MM.1S (cell line): ENCODE measurements around the gene NFIX.

Experiments used
- EZH2 ChIP-seq: fragments of 300-600 bp; sonication (generic); optimal IDR thresholded peaks from 2 replicates; pipeline ENCODE3; 2017; ENCODE audit warnings: low read depth, mild to moderate bottlenecking, antibody characterized with exemption, low read length, mixed read lengths
- TF ChIP-seq, protein P1 (sequence below): fragments of 300-600 bp; sonication (generic); IDR thresholded peaks from 2 replicates; pipeline ENCODE4 v1.5.1; 2016; ENCODE audit warnings: antibody characterized with exemption, low read length, mixed read lengths

DNA sequence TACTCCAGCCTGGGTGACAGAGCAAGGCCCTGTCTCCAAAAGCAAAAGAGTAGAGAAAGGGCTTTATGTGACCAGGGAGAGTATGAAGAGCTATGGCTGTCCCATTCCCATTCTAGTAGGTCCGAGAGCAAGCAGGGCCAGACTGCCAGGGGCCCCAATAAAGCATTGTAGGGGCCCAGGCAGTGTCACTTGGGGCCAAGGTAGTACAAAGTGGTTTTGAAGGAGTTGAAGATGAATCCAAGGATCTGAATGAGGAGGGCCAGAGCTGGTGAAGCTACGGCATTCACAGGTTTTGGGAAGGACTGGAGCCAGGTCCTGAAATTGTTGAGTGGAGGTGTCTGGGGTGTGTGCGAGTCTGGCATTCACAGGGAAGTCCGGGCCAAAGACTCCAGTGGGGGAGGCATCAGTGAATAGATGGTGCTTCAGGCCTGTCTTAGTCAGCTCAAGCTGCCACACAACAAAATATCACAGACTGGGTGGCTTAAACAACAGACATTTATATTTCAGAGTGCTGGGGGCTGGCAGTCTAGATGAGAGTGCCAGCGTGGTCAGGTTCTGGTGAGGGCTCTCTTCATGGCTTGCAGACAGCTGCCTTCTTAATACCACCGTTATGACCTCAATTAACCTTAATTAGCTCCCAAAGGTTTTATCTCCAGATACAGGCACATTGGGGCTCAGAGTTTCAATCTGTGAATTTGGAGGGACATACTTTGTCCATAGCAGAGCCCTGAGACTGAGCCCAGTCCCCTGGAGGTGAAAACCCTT, 132.7 kb downstream of the NFIX start:
- TF ChIP-seq, protein P1, sequence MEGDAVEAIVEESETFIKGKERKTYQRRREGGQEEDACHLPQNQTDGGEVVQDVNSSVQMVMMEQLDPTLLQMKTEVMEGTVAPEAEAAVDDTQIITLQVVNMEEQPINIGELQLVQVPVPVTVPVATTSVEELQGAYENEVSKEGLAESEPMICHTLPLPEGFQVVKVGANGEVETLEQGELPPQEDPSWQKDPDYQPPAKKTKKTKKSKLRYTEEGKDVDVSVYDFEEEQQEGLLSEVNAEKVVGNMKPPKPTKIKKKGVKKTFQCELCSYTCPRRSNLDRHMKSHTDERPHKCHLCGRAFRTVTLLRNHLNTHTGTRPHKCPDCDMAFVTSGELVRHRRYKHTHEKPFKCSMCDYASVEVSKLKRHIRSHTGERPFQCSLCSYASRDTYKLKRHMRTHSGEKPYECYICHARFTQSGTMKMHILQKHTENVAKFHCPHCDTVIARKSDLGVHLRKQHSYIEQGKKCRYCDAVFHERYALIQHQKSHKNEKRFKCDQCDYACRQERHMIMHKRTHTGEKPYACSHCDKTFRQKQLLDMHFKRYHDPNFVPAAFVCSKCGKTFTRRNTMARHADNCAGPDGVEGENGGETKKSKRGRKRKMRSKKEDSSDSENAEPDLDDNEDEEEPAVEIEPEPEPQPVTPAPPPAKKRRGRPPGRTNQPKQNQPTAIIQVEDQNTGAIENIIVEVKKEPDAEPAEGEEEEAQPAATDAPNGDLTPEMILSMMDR: no peak
- no peak for TF ChIP-seq EZH2
